Activated CD4-positive, alpha-beta T cell treated with anti-CD3 and anti-CD28 coated beads, Interleukin-2, Interleukin-6, amounts not matched to agents 100 ng/mL and 50 ng/mL, durations not matched to agents 16 hours and 8 hours (primary cell): ENCODE results near the gene CLIC5.

Source experiments
- DNase-seq: peaks from one replicate; pipeline ENCODE4 v3.0.0-alpha.2; 2020

Gene CLIC5

DNA sequence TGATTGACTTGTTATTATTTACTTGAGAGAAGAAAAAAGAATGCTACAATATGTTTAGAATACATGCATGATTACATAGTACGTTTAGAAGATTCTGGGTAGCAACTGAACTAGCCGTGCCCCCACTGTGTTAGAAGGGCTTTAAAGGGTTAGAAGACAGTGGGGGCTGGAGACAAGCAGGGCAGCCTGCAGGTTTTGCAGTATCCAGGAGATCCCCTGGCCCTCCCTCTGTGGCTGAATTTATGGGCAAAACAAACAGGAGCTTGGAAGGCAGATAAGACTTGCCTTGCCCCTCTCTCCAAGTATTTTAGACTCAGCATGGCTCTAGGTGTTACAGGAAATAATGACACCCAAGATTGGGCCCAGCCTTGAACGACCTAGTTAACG, 179.2 kb downstream of the CLIC5 start:
- DNase-seq = no peak

- DNase-seq = peak; percentile 70
Observed at GRCh38 chr6:45835721-45836437, 179.8 kb downstream of the CLIC5 start.

GRCh38 chr6:45832063-45832462, 183.6 kb downstream of the CLIC5 start:
- DNase-seq = peak; percentile 36
